Measurements from ENCODE around the gene KIAA1755. TPM values are rescaled to one million over a fixed set of nuclear protein-coding genes. Genes with fewer than 3 reads are reported as not detected.

The KIAA1755 gene
- total RNA-seq, 4 donors from 2014 or later: 0.24 to 9.9 (median 1.6) TPM

GRCh38 chr20:38175304-38176180, 85.0 kb downstream of the KIAA1755 start:
- no peak for TF ChIP-seq CTCF (IDR thresholded peaks at IDR 0.05)
- DNase-seq (ENCODE audit: low spot score) (no peak), ATAC-seq (ENCODE audit: low FRiP score) (no peak)

GRCh38 chr20:38173237-38174156, 87.0 kb downstream of the KIAA1755 start:
- DNase-seq (ENCODE audit: low spot score) (peak; percentile 44), ATAC-seq (ENCODE audit: low FRiP score) (peak; percentile 80)
- no peak for TF ChIP-seq CTCF (IDR thresholded peaks at IDR 0.05)

- no peak for TF ChIP-seq CTCF (IDR thresholded peaks at IDR 0.05)
- ATAC-seq (ENCODE audit: low FRiP score): no peak
- no peak for DNase-seq (ENCODE audit: low spot score)
These were observed 88.1 kb downstream of the KIAA1755 start for GRCh38 chr20:38172408-38172807.

GRCh38 chr20:38171675-38172043, 88.9 kb downstream of the KIAA1755 start:
- DNase-seq (ENCODE audit: low spot score): no peak

GRCh38 chr20:38170826-38171674, 89.5 kb downstream of the KIAA1755 start:
- ATAC-seq (ENCODE audit: low FRiP score): no peak
- no peak for DNase-seq (ENCODE audit: low spot score)
- no peak for TF ChIP-seq CTCF (IDR thresholded peaks at IDR 0.05)

More at GRCh38 chr20:38171675-38172043, 88.9 kb downstream of the KIAA1755 start:
- ATAC-seq (ENCODE audit: low FRiP score): no peak
- TF ChIP-seq CTCF (IDR thresholded peaks at IDR 0.05): no peak

GRCh38 chr20:38170219-38170825, 90.2 kb downstream of the KIAA1755 start:
- no peak for ATAC-seq (ENCODE audit: low FRiP score)
- TF ChIP-seq CTCF (IDR thresholded peaks at IDR 0.05): no peak
- DNase-seq (ENCODE audit: low spot score): no peak

Measured in omental fat pad (tissue), 4 donors.